Sigmoid colon (tissue), 4 donors: ENCODE measurements around the gene IARS1.

ENCODE experiments used
- EP300 ChIP-seq, 4 donors: sonication (generic); formaldehyde crosslinking; IDR thresholded peaks; one replicate each; pipeline ENCODE4 v1.6.1; 2017; ENCODE audit warnings: antibody characterized with exemption in 4 of 4
- POLR2A ChIP-seq, 2 donors: fragments of 450-650 bp; IDR thresholded peaks; one replicate each; pipeline ENCODE4 v1.6.1; 2016; ENCODE audit warnings: antibody characterized with exemption in 2 of 2, mild to moderate bottlenecking in 2 of 2, moderate library complexity in 2 of 2
- TF ChIP-seq, protein P1 (sequence below), 4 experiments: fragments of 450-650 bp in 3 of 4; fragments of 200-600 bp in 1 of 4; IDR thresholded peaks; one replicate each; pipeline ENCODE4 v1.5.1; 2016 to 2019; ENCODE audit warnings: antibody characterized with exemption in 4 of 4, mild to moderate bottlenecking in 3 of 4, moderate library complexity in 2 of 4

DNA sequence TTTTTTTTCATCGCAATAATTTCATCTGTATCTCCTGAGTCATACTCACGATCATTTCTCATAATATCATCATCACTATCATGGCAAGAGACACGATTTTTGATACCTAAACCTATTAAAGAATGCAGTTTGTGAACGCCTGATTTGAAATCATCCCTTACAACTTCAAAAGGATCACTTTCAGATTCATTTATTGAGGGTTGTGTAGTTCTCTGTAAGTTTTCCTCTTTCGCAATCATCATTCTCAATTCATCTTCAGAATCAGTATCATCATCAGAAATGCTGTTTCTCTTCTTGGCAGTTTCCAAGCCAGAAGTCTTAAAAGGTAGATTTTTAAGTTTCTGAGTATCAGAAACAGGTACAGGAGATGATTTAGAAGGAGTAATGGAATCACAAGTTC, 22.0 kb upstream of the IARS1 start:
- TF ChIP-seq, protein P1, sequence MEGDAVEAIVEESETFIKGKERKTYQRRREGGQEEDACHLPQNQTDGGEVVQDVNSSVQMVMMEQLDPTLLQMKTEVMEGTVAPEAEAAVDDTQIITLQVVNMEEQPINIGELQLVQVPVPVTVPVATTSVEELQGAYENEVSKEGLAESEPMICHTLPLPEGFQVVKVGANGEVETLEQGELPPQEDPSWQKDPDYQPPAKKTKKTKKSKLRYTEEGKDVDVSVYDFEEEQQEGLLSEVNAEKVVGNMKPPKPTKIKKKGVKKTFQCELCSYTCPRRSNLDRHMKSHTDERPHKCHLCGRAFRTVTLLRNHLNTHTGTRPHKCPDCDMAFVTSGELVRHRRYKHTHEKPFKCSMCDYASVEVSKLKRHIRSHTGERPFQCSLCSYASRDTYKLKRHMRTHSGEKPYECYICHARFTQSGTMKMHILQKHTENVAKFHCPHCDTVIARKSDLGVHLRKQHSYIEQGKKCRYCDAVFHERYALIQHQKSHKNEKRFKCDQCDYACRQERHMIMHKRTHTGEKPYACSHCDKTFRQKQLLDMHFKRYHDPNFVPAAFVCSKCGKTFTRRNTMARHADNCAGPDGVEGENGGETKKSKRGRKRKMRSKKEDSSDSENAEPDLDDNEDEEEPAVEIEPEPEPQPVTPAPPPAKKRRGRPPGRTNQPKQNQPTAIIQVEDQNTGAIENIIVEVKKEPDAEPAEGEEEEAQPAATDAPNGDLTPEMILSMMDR (IDR thresholded peaks at IDR 0.05): no peak
- no peak for TF ChIP-seq POLR2A (IDR thresholded peaks at IDR 0.05)
- TF ChIP-seq EP300 (IDR thresholded peaks at IDR 0.05): no peak
